Nucleus accumbens (tissue), 56 donors: ENCODE results near the gene FSIP2.

Source experiments
- DNase-seq, 56 donors: peaks; one replicate each; lab custom pipeline; 2025; lab: John Stamatoyannopoulos, UW

The FSIP2 gene, protein sequence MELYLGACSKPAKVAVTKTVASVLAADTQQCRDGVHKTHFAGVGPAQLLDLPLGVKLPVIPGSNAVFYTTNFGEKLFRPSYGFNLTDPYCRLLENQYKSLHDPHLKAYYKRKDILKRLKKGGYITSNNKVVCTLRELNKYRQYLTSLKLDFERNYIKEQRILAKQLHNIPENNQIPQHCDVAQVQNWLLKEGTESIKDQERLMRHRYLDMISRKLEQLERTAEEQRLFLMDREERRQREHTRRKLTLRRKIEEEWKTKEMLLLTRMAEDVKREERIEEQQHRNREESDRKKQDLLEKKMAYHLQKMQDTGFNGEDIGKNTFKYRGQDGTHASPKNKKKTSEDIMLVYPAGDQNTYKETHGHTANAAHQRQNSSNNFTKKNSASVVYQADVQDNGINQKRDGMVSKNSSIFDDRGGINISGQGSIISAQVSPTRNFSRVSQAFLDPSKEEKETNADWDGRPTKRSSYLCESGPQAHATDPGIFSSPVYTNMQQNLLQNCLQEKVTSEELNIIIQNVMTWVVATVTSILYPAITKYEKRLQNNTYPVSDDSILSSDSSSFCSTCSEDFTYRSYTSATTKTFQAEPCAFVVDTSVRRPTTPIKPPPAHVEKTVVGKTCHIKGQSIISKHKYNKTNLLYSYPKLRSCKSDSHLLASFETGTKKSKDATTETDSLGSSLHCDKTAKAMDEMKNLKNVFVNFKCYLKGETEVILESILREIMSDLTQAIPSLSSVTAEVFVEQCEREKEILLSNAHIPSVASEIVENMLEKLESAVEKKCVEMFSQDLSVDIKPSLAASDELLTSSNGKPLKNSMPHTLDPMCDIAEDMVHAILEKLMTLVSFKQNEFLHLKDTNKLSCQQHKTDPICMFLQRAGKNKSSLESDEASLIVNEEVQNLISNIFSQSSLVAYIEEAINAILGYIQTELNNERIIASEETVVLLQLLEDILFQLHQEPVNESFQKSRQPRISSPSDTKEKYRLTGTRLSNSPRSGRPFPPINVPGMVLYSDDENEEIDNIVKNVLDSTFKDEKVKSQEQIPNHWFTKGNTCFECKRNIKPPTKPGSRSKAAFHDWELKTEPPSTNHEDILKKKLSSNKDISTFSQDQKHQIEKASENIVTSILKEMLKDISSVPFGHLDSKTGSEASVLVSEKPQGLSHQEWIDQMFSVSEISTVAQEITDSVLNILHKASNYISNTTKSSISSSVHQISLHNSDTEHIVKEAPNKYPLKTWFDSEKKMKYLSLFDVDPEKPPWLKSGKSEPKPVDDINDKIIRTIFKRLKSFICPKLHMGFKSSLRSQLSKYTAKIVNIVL (N-terminal part only)

GRCh38 chr2:185738679-185739472 is at the start of gene FSIP2:
Gene FSIP2, plus strand, starts transcription at chr2:185738804. Its CDS starts 91 bp downstream, at chr2:185738895.
- DNase-seq: peak in 3 of 56 donors; percentile 0 to 8 (median 1)

DNA sequence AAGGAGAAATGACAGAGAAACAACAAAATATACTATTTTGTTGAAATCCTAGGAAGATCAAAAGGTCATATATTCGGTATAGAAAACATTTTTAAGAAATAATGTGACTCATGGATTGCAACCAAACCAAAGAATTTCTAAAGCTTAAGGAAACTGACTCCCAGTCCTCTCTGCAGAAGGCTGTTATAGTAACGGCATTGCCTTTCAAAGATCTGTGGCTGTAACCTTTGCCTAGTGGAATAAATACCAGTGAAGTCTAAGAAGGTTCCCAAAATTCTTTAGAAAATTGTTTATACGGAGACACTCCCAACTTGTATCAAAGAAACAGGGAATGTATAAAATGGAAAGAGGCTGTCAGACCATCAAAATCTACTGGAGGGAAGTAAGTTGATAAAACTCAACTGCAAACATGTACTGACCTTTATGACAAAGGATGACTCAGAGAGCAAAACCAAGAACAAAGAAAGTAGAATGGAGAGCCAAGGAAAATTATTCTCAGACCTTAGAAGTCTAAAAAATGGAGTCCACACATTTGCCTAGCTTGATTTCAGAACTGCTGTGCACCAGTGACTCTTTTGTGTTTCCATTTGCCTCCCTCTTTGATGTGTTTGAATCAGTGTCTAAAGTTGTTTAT is 48.6 kb upstream of the FSIP2 start:
- no peak for DNase-seq

- no peak for DNase-seq
Measured at GRCh38 chr2:185695711-185696235, 42.8 kb upstream of the FSIP2 start.

DNA sequence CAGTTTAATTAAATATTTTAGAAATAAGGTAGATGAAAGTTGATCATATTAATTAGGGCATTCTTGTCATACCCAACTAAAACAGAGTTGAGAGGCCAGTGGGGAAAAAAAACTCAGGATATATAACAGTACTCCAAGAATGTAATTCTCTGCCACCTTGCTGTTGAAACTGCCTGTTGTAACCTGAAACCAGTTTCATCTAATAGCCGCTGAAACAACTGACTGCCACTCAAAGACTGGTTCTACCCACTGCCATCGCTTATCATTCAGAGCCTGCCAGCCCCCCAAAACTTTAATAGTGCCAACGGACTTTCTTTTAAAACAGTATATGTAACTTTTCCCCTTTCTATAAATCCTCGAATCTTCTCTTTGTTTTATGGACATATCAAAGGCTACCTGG is 37.7 kb upstream of the FSIP2 start:
- DNase-seq: no peak

- DNase-seq: no peak
Measured at GRCh38 chr2:185734658-185735057, 3.9 kb upstream of the FSIP2 start.

GRCh38 chr2:185736210-185736609 is 2.4 kb upstream of the FSIP2 start:
- DNase-seq: no peak

DNA sequence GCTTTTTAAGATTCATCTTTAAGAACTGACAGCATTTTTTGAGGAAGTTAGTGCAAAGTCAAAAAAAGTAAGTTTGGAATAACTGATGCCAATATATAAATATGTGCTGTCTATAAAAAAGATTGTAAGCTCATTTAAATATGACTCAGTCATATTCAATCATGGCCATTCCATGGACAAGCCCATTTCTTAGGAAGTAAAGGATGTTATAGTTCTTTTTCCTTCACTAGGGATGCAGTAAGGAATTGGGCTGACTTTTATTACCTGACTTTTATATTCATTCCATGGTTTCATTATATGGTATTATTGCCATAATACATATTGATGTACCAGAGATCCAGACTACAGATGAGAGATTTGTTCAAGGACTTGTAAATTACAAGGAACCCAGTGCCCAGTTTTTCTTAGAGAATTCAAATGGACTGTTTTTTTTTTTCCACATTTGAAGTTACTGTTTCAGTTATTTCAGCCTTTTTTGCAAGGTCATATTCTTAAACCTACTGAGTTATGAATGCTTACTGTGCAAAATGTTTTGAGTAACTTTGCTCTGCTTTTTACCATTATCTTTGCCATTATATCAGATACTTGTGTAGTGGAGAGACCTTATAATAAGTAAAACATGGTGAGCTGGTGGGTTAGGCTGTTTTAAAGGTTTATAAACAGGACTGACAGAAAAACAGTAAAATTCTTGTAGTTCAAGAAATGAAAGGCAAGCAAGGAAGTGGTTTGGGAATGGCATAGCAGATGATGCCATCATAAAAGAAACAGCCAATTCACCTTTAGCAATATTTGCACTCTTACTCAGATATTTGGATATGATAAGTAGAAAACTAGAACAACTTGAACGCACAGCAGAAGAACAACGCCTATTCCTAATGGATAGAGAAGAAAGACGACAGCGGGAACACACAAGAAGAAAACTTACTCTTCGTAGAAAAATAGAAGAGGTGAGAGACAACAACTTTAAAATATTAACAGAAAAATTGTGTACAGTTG is 7.6 kb downstream of the FSIP2 start:
- DNase-seq: no peak

- no peak for DNase-seq
Measured at GRCh38 chr2:185757356-185757755, 18.8 kb downstream of the FSIP2 start.

GRCh38 chr2:185771396-185771795 is 32.8 kb downstream of the FSIP2 start:
- no peak for DNase-seq

DNA sequence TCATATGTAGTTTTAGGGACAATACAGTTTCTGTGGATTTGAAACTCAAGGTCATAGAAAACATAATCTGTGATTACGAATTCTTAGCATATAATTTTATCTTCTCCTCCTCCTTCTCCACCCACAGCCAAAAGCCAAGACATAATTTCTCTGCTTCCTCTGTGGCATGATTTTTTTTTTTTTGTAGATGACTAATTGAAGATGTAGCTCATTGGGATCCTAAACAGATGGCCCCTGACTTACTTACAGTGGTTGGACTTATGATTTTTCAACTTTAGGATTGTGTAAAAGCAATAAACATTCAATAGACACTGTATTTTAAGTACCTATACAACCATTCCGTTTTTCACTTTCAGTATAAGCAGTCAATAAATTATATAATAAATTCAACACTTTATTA is 42.3 kb downstream of the FSIP2 start:
- no peak for DNase-seq

DNA sequence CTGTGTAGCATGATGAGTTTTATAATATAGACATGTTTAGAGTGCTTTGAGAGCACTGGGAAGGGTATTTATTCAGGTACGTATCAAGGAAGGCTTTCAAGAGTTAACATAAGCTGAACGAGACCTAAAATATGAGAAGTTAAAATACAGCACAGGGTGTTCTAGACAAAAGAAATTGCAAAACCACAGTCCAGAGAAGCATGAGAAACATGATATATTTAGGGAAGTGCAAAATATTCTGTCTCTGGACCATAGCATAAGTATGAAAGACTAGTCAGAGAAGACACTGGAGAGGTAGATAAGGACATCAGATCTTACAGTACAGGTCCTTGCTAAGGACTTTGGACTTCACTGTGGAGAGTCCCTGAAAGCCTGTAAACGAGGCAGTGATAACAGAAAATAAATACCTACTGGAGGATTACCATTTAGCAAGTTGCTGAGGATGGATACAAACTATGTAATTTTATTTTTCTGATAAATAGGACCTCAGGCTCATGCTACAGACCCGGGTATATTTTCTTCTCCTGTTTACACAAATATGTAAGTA is 43.7 kb downstream of the FSIP2 start:
- DNase-seq: no peak

DNA sequence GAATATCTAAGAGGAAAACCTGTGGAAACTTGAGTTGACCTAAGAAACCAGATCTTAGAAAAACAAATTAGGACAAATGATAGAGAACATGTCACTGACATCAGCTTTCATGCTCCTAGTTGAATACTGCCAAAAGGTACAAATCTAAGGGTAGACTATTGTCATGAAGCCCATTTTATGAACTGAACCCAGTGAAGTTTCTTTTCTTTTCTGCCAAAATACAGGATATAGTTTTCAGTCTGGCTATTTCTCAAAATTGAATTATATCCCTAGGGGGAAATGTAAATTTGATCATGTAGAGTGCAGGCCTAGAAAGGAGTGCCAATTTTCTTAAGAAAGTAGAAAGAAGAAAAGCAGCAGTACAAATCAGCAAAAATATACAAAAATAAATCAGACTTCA is 46.6 kb downstream of the FSIP2 start:
- DNase-seq: no peak

- DNase-seq: no peak
Measured at GRCh38 chr2:185785851-185786473, 47.4 kb downstream of the FSIP2 start.

GRCh38 chr2:185787227-185788145 is 48.9 kb downstream of the FSIP2 start:
- DNase-seq: no peak

DNA sequence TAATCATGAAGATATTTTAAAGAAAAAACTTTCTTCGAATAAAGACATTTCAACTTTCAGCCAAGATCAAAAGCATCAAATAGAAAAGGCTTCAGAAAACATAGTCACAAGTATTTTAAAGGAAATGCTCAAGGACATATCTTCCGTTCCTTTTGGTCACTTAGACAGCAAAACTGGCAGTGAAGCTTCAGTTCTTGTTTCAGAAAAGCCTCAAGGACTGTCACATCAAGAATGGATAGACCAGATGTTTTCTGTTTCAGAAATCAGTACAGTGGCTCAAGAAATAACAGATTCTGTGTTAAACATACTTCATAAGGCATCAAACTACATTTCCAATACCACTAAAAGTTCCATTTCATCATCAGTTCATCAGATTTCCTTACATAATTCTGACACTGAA is 51.8 kb downstream of the FSIP2 start:
- DNase-seq: no peak
